HG02943 (cell line): ENCODE measurements around the gene TNN.
"Not testable (repeated sequence)": the region's sequence is repeated elsewhere in the genome, so short reads cannot be mapped to it uniquely, and the experiment has no call there.

ENCODE experiments used
- ATAC-seq: cut with Tn5 transposase; IDR thresholded peaks from one replicate; pipeline ENCODE4 v1.9.1; 2021; ENCODE audit warnings: mild to moderate bottlenecking, low read depth, moderate library complexity; ENCODE audit not compliant: unreplicated experiment

TNN gene

DNA sequence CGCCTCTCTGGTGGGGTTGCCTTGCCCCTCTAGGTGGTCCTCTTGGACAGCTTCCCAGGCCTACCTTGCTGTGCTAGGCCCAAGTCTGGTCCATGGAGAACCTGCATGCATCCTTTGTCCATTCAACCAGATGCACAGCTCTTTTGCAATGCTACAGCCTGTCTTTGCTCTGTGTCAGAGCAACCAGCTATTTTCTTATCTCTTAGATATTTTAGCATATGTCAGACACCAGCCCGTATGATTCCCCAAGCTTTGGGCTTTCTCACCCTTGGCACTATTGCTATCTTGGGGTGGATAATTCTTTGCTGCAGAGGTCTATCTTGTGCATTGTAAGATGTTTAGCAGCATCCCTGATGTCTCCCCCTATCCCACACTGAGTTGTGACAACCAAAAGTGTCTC, 32.3 kb downstream of the TNN start:
- no peak for ATAC-seq

DNA sequence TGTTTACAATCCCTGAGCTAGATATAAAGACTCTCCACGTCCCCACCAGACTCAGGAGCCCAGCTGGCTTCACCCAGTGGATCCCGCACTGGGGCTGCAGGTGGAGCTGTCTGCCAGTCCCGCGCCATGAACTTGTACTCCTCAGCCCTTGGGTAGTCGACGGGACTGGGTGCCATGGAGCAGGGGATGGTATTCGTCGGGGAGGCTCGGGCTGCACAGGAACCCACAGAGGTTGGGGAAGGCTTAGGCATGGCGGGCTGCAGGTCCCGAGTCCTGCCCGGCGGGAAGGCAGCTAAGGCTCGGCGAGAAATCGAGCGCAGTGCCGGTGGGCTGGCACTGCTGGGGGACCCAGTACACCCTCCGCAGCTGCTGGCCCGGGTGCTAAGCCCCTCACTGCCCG, 34.5 kb downstream of the TNN start:
- not testable (repeated sequence) for ATAC-seq

DNA sequence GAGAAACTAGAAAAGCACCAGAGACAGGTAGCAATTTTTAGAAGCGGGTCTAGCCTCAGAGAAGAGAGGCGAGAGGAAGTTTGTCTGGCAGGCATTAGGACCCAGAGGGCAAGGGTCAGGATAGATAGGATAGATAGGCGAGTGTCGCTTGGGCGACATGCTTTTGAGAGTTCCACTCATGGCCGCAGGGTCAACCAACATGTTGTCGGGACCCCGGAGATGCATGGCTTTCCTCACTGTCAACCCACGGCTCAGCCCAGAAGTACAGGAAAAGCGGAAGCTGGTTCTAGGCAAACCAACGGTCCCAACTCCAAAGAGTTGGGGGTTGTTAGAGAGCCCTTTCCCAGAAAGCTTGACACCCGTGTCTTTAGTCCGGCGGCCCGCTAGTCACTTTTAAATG, 38.9 kb downstream of the TNN start:
- ATAC-seq, result not testable (repeated sequence)

DNA sequence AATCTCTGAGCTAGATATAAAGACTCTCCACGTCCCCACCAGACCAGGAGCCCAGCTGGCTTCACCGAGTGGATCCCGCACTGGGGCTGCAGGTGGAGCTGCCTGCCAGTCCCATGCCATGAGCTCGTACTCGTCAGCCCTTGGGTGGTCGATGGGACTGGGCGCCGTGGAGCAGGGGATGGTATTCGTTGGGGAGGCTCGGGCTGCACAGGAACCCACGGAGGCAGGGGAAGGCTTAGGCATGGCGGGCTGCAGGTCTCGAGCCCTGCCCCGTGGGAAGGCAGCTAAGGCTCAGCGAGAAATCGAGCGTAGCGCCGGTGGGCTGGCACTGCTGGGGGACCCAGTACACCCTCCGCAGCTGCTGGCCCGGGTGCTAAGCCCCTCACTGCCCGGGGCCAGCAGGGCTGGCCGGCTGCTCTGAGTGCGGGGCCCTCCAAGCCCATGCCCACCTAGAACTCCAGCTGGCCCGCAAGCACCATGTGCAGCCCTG, 40.7 kb downstream of the TNN start:
- ATAC-seq, result not testable (repeated sequence)

DNA sequence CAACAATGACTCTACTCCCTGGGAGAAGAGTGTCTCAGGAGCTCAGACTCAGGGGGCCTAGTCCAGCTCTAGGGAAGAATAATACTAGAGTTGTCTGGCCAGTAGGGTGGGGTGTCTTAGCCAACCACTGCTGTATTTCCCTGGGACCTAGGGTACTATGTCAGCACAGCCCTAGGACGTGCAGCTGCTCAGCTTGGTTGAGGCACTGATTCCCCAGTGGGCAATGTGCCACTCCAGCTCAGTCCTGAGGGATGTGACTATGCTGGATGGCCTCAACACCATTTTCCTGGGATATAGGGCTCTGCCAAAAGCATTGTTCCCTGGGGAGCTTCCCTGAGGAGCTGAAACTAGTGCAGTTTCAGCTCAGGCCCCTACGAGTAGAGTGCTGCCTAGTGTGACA, 47.4 kb downstream of the TNN start:
- no peak for ATAC-seq

DNA sequence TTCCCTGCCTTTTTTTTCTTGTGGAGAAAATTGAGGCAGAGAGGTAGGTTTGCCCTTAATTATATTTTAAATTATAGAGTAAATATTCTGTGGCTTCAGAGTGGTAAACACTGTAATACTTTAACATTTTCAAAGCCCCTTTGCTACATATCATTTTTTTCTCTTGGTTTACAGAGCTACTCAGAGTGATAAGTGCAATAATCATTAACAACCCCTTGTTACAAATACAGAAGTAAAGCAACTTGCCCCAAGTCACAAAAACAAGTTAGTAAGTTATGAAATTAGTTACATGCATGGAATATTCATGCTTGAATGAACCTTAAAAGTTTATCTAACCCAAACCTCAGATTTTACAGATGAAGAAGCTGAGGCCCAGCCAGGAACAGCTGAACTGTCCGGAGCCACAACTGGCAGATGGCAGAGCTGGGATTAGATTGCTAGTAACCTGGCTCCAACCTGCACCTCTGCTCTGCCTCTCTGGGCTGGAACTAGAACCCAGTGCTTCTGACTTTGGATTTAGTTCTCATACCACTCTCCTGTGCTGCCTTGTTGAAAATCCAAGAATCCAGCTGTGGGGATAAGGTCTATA, 48.7 kb downstream of the TNN start:
- no peak for ATAC-seq

DNA sequence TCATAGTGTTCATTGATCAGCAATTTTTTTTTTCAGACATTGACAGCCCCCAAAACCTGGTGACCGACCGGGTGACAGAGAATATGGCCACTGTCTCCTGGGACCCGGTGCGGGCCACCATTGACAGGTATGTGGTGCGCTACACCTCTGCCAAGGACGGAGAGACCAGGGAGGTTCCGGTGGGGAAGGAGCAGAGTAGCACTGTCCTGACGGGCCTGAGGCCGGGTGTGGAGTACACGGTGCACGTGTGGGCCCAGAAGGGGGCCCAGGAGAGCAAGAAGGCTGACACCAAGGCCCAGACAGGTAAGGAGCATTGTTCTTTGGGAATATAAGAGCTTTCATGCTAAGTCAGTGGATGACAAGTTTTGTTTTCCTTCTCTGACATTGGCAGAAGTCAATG, 49.3 kb downstream of the TNN start:
- no peak for ATAC-seq

DNA sequence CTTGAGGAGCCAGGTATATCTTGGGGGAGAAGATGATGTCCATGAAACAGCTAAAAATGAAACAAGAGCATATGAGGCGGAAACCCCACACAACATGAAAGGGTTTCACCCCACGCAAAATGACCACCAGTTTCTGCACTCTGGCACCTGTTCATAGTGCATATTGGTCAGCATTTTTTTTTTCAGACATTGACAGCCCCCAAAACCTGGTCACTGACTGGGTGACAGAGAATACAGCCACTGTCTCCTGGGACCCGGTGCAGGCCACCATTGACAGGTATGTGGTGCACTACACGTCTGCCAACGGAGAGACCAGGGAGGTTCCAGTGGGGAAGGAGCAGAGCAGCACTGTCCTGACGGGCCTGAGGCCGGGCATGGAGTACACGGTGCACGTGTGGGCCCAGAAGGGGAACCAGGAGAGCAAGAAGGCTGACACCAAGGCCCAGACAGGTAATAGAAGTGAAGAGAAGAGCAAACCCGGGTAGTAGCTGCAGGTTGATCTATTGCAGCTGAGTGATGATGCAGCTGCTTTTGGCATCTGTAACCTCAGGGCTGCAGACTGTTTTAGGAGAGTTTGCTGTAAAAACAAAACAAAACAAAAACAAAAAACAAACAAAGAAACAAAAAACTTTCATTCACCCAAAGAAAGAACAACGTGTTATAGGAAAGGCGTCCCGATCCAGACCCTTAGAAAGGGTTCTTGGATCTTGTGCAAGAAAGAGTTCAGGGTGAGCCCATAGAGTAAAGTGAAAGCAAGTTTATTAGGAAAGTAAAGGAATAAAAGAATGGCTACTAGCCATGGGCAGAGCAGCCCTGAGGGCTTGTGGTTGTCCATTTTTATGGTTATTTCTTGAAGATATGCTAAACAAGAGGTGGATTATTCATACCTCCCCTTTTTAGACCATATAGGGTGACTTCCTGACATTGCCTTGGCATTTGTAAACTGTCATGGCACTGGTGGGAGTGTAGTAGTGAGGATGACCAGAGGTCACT, 51.0 kb downstream of the TNN start:
- ATAC-seq, result peak; percentile 50

DNA sequence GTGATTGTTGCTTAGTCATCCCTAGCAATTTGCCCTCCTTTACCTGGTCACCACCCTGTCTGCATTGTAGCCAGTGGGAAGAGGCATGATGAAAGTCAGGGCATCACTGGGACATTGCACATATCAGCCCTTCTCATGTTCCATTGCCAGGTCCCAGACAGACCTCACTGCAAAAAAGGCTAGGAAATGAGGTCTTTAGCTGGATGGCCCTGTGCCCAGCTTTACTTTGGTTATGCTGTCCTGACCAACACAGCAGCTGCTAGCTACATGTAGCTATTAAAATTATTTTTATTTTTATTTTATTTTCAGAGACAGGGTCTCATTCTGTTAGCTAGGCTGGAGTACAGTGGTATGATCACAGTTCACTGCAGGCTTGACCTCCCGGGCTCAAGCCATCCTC, 52.9 kb downstream of the TNN start:
- ATAC-seq, result no peak

DNA sequence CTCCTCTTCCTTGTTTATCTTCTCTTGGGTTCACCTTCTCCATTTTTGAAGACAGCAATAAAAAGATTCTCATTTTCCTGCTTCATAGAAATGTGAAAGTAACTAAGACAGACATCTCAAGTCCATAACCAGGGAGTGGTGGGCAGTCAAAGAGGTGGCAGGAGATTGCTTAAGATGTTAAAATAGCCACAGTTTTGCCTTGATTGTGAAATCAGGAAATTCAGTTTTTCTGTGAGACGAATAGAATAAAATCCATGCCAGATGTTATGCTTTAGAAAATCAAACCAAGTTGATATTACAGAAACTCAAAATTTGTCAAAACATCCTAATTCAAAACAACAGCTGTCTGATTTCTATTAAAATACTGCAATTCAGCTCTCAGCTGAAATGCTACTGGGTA, 57.2 kb downstream of the TNN start:
- ATAC-seq, result peak; percentile 13

DNA sequence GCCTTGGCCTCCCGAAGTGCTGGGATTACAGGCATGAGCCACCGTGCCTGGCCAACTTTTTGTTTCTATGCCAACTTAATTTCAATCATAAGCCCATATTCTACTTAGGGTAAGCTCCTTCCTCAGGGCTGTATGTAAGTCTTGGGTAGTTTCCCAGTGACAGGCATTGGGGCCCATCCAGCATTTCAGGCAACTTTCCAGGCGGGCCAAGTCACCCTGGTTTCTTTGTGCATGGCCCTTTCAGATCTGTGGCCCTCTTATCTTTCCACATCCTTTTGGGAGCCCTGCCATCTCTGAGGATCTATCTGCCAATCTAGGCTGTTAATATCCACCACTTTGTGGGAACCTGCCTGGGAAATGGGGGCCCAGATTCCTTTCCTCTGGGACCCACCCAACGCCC, 58.7 kb downstream of the TNN start:
- ATAC-seq, result no peak

DNA sequence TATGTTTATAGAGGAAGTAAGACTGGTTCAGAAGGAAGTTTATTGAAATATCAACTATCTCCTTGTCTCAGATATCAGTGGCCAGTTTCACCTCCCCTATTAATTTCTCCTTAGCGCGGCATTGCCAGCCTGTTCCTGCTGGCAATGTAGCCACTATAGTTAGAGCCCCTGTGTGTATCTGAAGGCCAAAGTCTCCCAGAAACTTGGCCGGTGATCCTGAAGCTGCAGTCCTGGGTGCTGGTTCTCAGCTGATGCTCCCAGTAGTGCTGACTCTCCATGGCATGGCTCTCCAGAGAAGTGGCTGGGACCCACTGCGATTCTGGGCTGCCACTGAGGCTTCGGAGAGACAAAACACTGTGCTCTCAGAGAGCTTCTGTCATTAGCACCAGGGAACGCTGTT, 59.9 kb downstream of the TNN start:
- no peak for ATAC-seq

DNA sequence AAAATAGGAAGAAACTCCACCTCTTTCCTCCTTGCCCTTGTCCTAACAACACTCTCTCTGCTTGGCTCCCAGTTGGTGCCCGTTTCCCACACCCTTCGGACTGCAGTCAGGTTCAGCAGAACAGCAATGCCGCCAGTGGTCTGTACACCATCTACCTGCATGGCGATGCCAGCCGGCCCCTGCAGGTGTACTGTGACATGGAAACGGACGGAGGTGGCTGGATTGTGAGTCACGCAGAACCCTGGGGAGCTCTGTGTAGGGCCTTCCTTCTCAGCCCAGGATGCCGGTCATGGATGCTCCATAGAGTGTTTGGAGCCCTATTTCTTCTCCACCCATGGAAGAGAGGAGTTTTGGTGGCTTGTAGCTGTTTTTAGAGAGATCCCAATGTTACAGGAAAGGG, 60.9 kb downstream of the TNN start:
- no peak for ATAC-seq

DNA sequence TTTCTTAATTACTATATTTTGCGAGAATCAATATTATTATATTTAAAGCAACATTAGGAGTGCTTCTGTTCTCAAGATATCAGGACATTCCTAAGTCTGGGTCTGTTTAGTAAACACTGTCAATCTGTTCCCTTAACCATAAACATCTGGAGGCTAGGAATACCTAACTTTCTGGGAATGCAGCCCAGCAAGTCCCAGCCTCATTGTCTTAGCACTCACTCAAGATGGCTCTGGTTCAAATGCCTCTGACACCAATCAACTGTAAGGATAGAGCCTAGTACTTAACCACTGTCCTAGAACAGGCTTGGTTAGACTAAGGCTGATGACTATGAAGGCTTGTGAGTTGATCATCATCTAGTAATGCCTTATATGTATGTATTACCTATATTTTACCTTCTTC, 61.5 kb downstream of the TNN start:
- no peak for ATAC-seq

DNA sequence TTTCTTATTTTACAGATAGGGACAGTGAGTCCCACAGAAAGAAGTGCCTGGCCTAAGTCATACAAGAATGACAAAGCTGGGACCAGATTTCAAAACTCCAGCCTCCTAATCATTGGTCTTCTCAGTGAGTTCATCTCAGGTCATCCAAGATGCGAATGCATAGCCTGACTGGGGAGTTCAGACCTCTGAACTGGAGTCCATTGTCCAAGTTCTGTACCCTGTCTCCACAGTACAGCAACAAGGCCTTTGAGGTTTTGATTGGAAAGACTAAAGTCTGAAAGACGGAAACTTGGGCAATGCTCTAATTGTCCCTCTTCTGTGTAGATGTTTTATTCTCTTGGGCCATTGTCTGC, 62.0 kb downstream of the TNN start:
- ATAC-seq, result no peak

DNA sequence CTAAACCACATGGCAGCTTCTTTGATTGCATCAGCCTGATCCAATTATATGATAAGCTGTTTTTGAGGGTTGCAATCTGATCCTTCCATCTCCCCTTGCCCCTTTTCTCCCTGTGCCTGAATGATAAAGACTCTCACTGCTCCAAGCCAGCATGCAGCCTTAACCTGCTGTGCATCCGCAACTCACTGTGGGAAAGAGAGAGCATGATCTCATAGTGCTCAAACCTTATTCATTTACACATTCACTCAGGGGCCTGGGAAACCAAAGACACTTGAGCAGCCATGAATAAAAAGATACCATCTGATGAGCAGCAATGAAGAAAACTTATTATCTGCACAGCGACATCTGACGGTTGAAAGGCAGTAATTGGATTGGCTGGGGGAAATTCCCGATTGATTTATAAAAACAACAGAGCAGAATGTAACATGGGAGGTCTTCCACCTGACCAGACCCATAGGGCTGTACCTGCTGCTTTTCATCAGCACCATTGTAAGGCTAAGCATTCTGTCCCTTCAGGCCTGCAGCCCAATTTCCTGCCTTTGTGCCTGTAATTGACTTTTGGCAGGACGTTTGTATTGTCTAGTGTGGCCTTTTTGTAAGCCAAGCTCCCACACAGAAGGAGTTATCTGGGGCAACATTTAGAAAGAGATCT, 62.5 kb downstream of the TNN start:
- ATAC-seq, result no peak

DNA sequence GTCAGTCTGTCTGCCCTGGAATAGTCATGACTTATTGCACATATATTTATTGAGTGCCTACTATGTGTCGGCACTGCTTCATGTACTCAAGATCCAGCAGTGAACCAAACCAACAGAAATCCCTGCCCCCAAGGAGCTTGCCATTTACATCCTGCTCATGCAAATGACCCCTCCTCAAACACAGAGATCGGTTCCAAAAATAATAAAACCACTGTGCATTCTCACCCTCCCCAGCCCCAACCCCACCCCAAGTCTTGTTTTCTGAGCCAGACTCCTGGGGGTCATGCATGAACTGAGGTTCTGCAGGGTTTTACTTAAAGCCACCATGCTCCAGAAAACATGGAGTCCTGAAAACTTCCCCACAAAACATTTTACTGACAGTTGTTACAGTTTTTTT, 63.0 kb downstream of the TNN start:
- ATAC-seq, result no peak

DNA sequence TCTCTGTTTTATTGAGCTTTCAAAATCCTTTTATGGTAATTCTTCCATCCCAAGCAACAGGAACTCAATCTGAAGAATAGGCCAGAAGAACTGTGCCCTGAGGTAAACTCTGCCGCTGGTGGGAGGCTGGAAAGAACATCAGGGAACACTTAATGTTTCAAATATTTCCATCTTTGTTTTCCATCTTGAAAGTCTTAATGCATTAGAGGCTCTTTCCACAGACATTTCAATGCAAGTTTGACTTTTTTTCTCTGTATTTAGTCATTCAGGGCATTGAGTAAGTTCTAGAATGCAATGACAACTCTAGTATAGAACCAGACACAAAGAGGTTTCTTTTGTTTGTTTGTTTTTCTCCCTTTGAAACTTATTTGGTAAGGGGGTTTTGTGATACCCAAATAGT, 63.5 kb downstream of the TNN start:
- ATAC-seq, result no peak

DNA sequence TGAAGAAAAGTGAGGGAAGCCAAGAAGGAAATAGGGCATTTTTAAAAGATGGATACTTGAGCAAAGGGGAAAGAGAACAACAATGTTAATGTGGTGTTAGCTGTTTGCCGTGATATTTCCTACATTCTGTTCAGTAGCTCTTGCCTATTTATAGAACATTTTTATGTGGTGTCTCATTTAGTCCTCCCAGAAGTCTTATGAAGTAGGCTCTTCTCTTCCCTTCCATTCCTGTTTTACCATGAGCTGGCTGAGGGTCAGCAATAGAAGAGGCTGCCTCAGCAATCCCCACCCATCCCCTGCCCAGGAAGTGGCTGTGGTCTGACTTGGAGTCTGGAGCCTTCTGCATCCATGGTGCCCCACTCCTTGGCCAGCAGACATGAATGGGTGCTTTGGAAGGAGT, 64.8 kb downstream of the TNN start:
- ATAC-seq, result no peak

DNA sequence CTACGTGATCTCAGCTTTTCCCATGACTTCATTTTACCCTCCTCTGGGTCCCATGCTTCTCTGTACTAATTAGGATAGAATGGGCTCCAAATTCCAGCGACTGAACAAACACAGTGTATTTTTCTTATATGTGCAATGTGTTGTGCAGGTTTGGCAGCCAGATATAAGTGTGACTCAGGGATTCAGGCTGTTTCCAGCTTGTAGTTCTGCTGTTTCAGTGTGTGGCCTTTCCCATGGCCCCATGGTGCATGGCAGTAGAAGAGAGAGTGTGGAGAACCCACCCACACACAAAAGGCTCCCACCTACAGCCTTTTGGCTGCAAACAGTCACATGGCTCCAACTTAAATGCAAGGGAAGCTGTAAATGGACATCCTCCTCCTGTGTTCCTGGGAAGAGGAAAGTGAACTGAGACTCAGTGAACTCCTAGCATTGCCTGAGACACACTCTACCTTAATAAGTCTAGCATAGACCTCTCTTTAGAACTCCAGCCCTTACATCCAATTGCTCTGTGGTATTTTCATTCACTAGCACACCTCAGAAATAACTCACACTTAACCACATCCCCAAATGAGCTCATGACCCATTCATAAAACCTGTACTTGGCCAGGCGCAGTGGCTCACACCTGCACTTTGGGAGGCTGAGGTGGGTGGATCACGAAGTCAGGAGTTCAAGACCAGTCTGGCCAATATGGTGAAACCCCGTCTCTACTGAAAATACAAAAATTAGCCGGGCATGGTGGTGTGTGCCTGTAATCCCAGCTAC, 66.2 kb downstream of the TNN start:
- ATAC-seq, result no peak

DNA sequence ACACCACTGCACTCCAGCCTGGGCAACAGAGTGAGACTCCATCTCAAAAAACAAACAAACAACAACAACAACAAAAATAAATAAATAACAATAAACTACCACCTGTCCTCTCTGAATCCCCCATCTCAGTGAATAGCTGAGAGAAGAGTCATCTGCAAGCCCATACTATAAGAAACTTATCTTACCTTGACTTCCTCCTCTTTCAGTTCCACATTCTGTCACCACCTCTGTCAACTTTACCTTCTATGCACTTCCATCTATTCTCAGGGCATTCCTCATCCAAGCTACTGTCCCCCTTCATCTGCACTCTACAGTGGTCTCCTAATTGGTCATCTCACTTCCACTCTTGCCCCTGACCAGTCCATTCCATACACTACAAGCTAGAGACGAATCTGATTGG, 66.9 kb downstream of the TNN start:
- no peak for ATAC-seq
